ES-I3 (cell line): Measurements from ENCODE around the gene SEPTIN14.
"Not testable (repeated sequence)": the region's sequence is repeated elsewhere in the genome, so short reads cannot be mapped to it uniquely, and the experiment has no call there.

ENCODE experiments used
- H3K36me3 ChIP-seq: 2 replicates; pipeline ENCODE4 v1.6.1; 2013; ENCODE audit warnings: mild to moderate bottlenecking, low read length, control low read depth, moderate library complexity; ENCODE audit not compliant: insufficient read depth
- H3K4me1 ChIP-seq: 2 replicates; pipeline ENCODE4 v1.6.1; 2013; ENCODE audit warnings: mild to moderate bottlenecking, control low read depth, low read length; ENCODE audit not compliant: insufficient read depth
- H3K9ac ChIP-seq: 2 replicates; pipeline ENCODE4 v1.6.1; 2013; ENCODE audit warnings: low read depth, mild to moderate bottlenecking, low read length, moderate library complexity
- H3K9me3 ChIP-seq: 2 replicates; pipeline ENCODE4 v1.6.1; 2013; ENCODE audit warnings: mild to moderate bottlenecking, low read length, moderate library complexity; ENCODE audit not compliant: control insufficient read depth, insufficient read depth

Gene SEPTIN14

GRCh38 chr7:55838595-55838994 lies 24.0 kb downstream of the SEPTIN14 start:
- Histone ChIP-seq H3K36me3 (no peaks in the 10 kb centered on the region), H3K4me1 (no peaks in the 10 kb centered on the region), H3K9ac (no peak overlapping the region), H3K9me3 (no peaks in the 10 kb centered on the region)

- Histone ChIP-seq H3K9me3 (peaks cover 8% of the 10 kb centered on the region), H3K4me1 (no peaks in the 10 kb centered on the region), H3K36me3 (no peaks in the 10 kb centered on the region), H3K9ac (no peak overlapping the region)
These were observed 35.0 kb downstream of the SEPTIN14 start for GRCh38 chr7:55827577-55827976.

GRCh38 chr7:55818686-55819085 lies 43.9 kb downstream of the SEPTIN14 start:
- Histone ChIP-seq H3K36me3 (no peaks in the 10 kb centered on the region), H3K9ac (no peak overlapping the region), H3K9me3 (peaks cover 9% of the 10 kb centered on the region), H3K4me1 (no peaks in the 10 kb centered on the region)

GRCh38 chr7:55797260-55797659 lies 65.3 kb downstream of the SEPTIN14 start:
- H3K36me3 ChIP-seq, H3K9ac ChIP-seq, H3K9me3 ChIP-seq, H3K4me1 ChIP-seq: not testable (repeated sequence)

GRCh38 chr7:55794527-55794926 lies 68.0 kb downstream of the SEPTIN14 start:
- Histone ChIP-seq H3K9me3 (no peaks in the 10 kb centered on the region), H3K36me3 (no peaks in the 10 kb centered on the region), H3K9ac (no peak overlapping the region), H3K4me1 (no peaks in the 10 kb centered on the region)

GRCh38 chr7:55792048-55792447 lies 70.5 kb downstream of the SEPTIN14 start:
- no peak overlapping the region for H3K9ac ChIP-seq
- H3K36me3 ChIP-seq, result no peaks in the 10 kb centered on the region
- no peaks in the 10 kb centered on the region for H3K4me1 ChIP-seq
- no peaks in the 10 kb centered on the region for H3K9me3 ChIP-seq

GRCh38 chr7:55787796-55788195 lies 74.8 kb downstream of the SEPTIN14 start:
- Histone ChIP-seq H3K36me3 (no peaks in the 10 kb centered on the region), H3K9me3 (no peaks in the 10 kb centered on the region), H3K9ac (no peak overlapping the region), H3K4me1 (no peaks in the 10 kb centered on the region)

- Histone ChIP-seq H3K36me3 (no peaks in the 10 kb centered on the region), H3K4me1 (no peaks in the 10 kb centered on the region), H3K9me3 (no peaks in the 10 kb centered on the region), H3K9ac (no peak overlapping the region)
These were observed 75.7 kb downstream of the SEPTIN14 start for GRCh38 chr7:55786901-55787300.

GRCh38 chr7:55785444-55785843 lies 77.1 kb downstream of the SEPTIN14 start:
- not testable (repeated sequence) for H3K36me3 ChIP-seq, H3K4me1 ChIP-seq, H3K9me3 ChIP-seq, H3K9ac ChIP-seq

GRCh38 chr7:55784151-55784550 lies 78.4 kb downstream of the SEPTIN14 start:
- no peaks in the 10 kb centered on the region for H3K36me3 ChIP-seq
- H3K4me1 ChIP-seq, result no peaks in the 10 kb centered on the region
- no peak overlapping the region for H3K9ac ChIP-seq
- H3K9me3 ChIP-seq, result no peaks in the 10 kb centered on the region

- Histone ChIP-seq H3K4me1 (no peaks in the 10 kb centered on the region), H3K9me3 (no peaks in the 10 kb centered on the region), H3K36me3 (no peaks in the 10 kb centered on the region), H3K9ac (no peak overlapping the region)
These were observed 83.9 kb downstream of the SEPTIN14 start for GRCh38 chr7:55778631-55779030.

GRCh38 chr7:55776196-55776595 lies 86.4 kb downstream of the SEPTIN14 start:
- Histone ChIP-seq H3K4me1 (no peaks in the 10 kb centered on the region), H3K9ac (no peak overlapping the region), H3K36me3 (no peaks in the 10 kb centered on the region), H3K9me3 (no peaks in the 10 kb centered on the region)

- H3K9me3 ChIP-seq, result no peaks in the 10 kb centered on the region
- H3K4me1 ChIP-seq, result no peaks in the 10 kb centered on the region
- H3K9ac ChIP-seq, result peak overlapping the region; percentile 59; the same call in 1 of the 2 replicates
- no peaks in the 10 kb centered on the region for H3K36me3 ChIP-seq
These were observed 87.5 kb downstream of the SEPTIN14 start for GRCh38 chr7:55775051-55775420.

GRCh38 chr7:55774327-55775050 lies 88.1 kb downstream of the SEPTIN14 start:
- H3K9me3 ChIP-seq, result no peaks in the 10 kb centered on the region
- no peaks in the 10 kb centered on the region for H3K4me1 ChIP-seq
- H3K9ac ChIP-seq, result peak overlapping the region; percentile 59
- H3K36me3 ChIP-seq, result no peaks in the 10 kb centered on the region

- no peaks in the 10 kb centered on the region for H3K4me1 ChIP-seq
These were observed 91.8 kb downstream of the SEPTIN14 start for GRCh38 chr7:55770778-55771177.

More at GRCh38 chr7:55770778-55771177, 91.8 kb downstream of the SEPTIN14 start:
- no peaks in the 10 kb centered on the region for H3K9me3 ChIP-seq
- H3K36me3 ChIP-seq, result no peaks in the 10 kb centered on the region
- no peak overlapping the region for H3K9ac ChIP-seq
